HL-60 (cell line): ENCODE measurements around the gene IL11RA.

Experiments used
- DNase-seq, 2 experiments: peaks; one replicate each; pipeline ENCODE4 v3.0.0-alpha.2; 2010 to 2020; ENCODE audit warnings: low read depth in 1 of 2, low spot score in 1 of 2
- H3K27ac ChIP-seq: fragments of 250-450 bp; sonication (Bioruptor Pico); replicated peaks from 2 replicates; pipeline ENCODE4 v1.5.1; 2020; ENCODE audit warnings: mild to moderate bottlenecking, moderate library complexity
- H3K27me3 ChIP-seq: fragments of 250-450 bp; sonication (Bioruptor Pico); 2 replicates; pipeline ENCODE4 v1.5.1; 2021; ENCODE audit warnings: mild to moderate bottlenecking, moderate library complexity; ENCODE audit not compliant: insufficient read depth, poor library complexity, severe bottlenecking
- H3K4me3 ChIP-seq: replicated peaks from 2 replicates; pipeline ENCODE4 v1.5.1; 2011; ENCODE audit warnings: mild to moderate bottlenecking, control low read depth, low read length; ENCODE audit not compliant: insufficient read depth
- CTCF ChIP-seq: IDR thresholded peaks from one replicate; pipeline ENCODE4 v1.5.1; 2011; ENCODE audit warnings: low read length, control low read depth, inconsistent platforms; ENCODE audit not compliant: insufficient read depth
- GABPA ChIP-seq: IDR thresholded peaks from 2 replicates; pipeline ENCODE4 v1.6.1; 2012; ENCODE audit warnings: low read depth
- POLR2AphosphoS5 ChIP-seq: IDR thresholded peaks from 2 replicates; pipeline ENCODE4 v1.6.1; 2012; ENCODE audit warnings: low read depth
- SPI1 ChIP-seq: IDR thresholded peaks from 2 replicates; pipeline ENCODE4 v1.6.1; 2012; ENCODE audit warnings: low read depth, mild to moderate bottlenecking, borderline replicate concordance
- TF ChIP-seq, protein P1 (sequence below): IDR thresholded peaks from 2 replicates; pipeline ENCODE4 v1.6.1; 2012; ENCODE audit warnings: low read depth; ENCODE audit not compliant: insufficient replicate concordance

Gene IL11RA

GRCh38 chr9:34630402-34631154, 21.4 kb upstream of the IL11RA start:
- Histone ChIP-seq H3K27me3 (peaks cover 41% of the 10 kb centered on the region), H3K27ac (no peak overlapping the region), H3K4me3 (no peak overlapping the region)
- TF ChIP-seq POLR2AphosphoS5, result no peak
- TF ChIP-seq GABPA, result no peak
- TF ChIP-seq, protein P1, sequence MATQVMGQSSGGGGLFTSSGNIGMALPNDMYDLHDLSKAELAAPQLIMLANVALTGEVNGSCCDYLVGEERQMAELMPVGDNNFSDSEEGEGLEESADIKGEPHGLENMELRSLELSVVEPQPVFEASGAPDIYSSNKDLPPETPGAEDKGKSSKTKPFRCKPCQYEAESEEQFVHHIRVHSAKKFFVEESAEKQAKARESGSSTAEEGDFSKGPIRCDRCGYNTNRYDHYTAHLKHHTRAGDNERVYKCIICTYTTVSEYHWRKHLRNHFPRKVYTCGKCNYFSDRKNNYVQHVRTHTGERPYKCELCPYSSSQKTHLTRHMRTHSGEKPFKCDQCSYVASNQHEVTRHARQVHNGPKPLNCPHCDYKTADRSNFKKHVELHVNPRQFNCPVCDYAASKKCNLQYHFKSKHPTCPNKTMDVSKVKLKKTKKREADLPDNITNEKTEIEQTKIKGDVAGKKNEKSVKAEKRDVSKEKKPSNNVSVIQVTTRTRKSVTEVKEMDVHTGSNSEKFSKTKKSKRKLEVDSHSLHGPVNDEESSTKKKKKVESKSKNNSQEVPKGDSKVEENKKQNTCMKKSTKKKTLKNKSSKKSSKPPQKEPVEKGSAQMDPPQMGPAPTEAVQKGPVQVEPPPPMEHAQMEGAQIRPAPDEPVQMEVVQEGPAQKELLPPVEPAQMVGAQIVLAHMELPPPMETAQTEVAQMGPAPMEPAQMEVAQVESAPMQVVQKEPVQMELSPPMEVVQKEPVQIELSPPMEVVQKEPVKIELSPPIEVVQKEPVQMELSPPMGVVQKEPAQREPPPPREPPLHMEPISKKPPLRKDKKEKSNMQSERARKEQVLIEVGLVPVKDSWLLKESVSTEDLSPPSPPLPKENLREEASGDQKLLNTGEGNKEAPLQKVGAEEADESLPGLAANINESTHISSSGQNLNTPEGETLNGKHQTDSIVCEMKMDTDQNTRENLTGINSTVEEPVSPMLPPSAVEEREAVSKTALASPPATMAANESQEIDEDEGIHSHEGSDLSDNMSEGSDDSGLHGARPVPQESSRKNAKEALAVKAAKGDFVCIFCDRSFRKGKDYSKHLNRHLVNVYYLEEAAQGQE, result no peak
- TF ChIP-seq CTCF, result no peak
- TF ChIP-seq SPI1, result no peak
- no peak for DNase-seq

DNA sequence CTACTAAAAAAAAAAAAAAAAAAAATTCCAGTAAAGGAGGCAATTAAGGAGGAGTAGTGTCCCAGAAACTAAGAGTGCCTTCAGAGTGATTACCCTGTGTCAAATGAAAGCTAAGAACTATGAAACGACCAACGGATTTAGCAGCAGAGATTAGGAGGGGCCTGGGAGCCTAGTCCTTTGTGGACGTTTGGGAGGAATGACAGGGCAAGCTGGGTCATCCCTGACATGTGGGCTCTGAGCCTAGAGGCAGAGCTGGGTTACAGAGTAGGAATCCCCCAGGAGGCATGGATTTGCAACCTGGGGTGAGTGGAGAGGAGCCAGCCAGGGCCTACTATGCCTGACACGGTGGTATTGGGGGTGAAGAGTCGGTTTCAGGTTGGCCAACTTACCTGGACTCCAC, 18.8 kb upstream of the IL11RA start:
- Histone ChIP-seq H3K27me3 (peaks cover 16% of the 10 kb centered on the region), H3K4me3 (no peak overlapping the region), H3K27ac (no peak overlapping the region)
- TF ChIP-seq SPI1, result no peak
- TF ChIP-seq POLR2AphosphoS5, result no peak; the same call in 1 of the 2 replicates
- TF ChIP-seq GABPA, result no peak
- TF ChIP-seq, protein P1, result no peak
- no peak for TF ChIP-seq CTCF
- DNase-seq, result no peak

DNA sequence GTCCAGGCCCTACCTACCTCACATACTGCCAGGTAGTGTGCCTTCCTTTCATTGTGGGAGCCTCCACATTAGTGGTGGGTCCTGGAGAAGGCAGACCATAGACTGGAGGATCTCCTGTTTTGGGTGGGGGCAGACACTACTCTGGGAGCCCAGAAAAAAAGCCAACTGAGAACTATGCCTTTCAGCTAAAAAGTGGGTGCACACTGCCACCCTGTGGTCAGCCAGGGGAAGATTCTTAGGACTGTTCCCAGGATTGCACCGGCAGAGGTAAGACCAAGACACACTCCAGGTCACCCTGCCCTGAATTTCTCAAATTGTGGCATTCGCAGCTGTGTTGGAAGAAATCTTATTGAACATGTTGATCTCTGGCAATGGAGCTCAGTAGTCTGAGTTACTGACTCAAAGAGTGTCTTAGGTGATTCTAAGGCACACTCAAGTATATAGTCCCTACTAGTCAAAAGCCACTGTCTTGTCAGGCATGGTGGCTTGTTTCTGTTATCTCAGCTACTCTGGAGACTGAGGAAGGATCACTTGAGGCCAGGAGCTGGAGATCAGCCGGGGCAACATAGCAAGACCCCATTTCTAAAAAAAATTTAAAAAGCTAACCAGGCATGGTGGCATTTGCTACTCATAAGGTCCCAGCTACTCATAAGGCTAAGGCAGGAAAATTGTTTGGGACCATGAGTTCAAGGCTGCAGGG, 18.0 kb upstream of the IL11RA start:
- peaks cover 12% of the 10 kb centered on the region for H3K27me3 ChIP-seq
- peak; percentile 61 to 79 for DNase-seq

More for the DNA sequence above, 18.0 kb upstream of the IL11RA start:
- TF ChIP-seq, protein P1, result no peak
- TF ChIP-seq CTCF, result peak; percentile 77
- Histone ChIP-seq H3K4me3 (no peak overlapping the region), H3K27ac (no peak overlapping the region)
